ENCODE data around the gene INO80E. TPM values are rescaled to one million over a fixed set of nuclear protein-coding genes. Genes with fewer than 3 reads are reported as not detected.

The INO80E gene
- total RNA-seq, 1 donor from 2014 or later, result 119 TPM

DNA sequence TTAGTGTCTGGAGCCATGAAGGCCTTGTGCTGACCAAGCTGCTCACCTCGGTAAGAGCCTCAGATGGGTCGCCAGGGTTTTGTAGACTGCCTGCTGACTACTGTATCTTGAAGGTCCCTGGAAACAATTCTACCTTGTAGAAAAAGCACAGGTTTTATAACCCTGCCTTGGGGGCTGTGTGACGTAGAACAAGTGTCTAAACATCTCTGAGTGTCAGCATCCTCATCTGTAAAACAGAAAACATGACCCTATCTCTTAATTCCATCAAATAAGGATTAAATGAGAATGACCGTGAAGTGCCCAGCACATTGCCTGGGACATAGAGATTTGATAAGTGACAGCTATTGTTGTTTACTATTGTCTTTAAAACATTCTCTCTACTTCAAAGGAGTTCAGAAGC lies 27.8 kb upstream of the INO80E start:
- H3K36me3 Mint-ChIP-seq (ENCODE audit: low read depth), result peaks cover 34% of the 10 kb centered on the region
- no peak overlapping the region for H3K4me3 Mint-ChIP-seq (ENCODE audit: low read depth)
- peaks cover 6% of the 10 kb centered on the region for H3K4me1 Mint-ChIP-seq (ENCODE audit: low read depth)
- DNase-seq (ENCODE audit: low spot score), result no peak
- no peaks in the 10 kb centered on the region for H3K27me3 Mint-ChIP-seq (ENCODE audit: low read depth)
- H3K27ac Mint-ChIP-seq, result no peak overlapping the region
- H3K9me3 Mint-ChIP-seq, result peaks cover 3% of the 10 kb centered on the region
- intact Hi-C loops (cut with micrococcal nuclease), result no loop called here

DNA sequence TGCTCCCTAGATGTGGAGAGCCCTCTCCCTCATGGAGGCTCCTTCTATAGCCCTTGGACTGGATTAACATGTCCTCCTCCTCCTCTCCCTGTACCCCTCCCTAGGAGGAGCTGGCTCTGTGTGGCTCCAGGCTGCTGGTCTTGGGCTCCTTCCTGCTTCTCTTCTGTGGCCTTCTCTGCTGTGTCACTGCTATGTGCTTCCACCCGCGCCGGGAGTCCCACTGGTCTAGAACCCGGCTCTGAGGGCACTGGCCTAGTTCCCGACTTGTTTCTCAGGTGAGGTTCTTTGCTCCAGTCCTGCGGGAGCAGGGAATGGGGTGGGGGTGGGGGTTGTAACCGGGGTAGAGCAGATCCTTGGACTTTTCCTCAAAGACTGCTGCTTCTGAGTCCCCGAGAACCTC lies 24.7 kb upstream of the INO80E start:
- intact Hi-C loops (cut with micrococcal nuclease), result no loop called here
- peaks cover 34% of the 10 kb centered on the region for H3K36me3 Mint-ChIP-seq (ENCODE audit: low read depth)
- no peak for DNase-seq (ENCODE audit: low spot score)
- H3K27me3 Mint-ChIP-seq (ENCODE audit: low read depth), result no peaks in the 10 kb centered on the region
- no peak overlapping the region for H3K27ac Mint-ChIP-seq
- H3K4me3 Mint-ChIP-seq (ENCODE audit: low read depth), result no peak overlapping the region
- peaks cover 5% of the 10 kb centered on the region for H3K9me3 Mint-ChIP-seq
- peaks cover 21% of the 10 kb centered on the region for H3K4me1 Mint-ChIP-seq (ENCODE audit: low read depth)

DNA sequence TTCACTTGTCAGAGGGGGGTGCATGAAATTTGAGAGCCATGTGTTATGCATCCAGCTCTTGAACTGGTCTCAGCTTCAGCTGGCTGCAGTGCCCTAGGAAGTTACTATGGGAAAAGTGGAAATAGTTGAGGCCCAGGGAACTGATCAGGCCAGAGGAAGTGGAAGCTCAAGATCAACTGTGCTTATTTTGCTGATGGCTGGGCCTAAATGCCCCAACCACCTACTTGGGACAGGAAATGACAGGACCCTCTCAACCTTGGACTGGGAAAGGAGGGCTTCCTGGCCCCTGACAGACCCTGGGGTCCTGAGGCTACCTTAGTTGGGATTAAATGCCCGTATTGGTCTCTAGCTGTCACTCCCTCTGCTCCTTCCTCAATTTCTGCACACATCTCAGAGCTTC lies 23.5 kb upstream of the INO80E start:
- no peak overlapping the region for H3K27ac Mint-ChIP-seq
- H3K27me3 Mint-ChIP-seq (ENCODE audit: low read depth), result no peaks in the 10 kb centered on the region
- DNase-seq (ENCODE audit: low spot score), result no peak

DNA sequence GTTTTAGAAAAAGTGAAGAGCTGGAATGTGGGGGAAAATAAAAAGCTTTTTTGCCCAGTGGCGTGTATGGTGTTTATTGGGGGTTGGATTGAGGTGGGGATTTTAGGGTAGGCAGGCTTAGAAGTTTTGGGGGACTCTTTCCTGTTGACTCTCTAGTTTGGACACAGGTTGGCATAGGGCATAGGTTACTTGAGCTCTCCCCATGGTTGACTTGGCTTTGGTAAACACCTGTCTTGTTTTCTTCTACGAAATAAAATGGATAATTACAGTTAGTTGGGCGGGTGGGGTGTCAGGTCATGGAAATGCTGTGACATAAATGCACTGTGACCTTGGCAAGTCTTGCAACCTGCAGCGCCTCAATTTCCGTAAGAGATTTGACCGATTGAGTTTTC lies 23.1 kb upstream of the INO80E start:
- Mint-ChIP-seq H3K9me3 (peaks cover 5% of the 10 kb centered on the region), H3K4me3 (ENCODE audit: low read depth) (no peak overlapping the region), H3K4me1 (ENCODE audit: low read depth) (peaks cover 30% of the 10 kb centered on the region), H3K36me3 (ENCODE audit: low read depth) (peaks cover 40% of the 10 kb centered on the region), H3K27me3 (ENCODE audit: low read depth) (no peaks in the 10 kb centered on the region), H3K27ac (peak overlapping the region; percentile 40)
- DNase-seq (ENCODE audit: low spot score), result no peak
- intact Hi-C loops (cut with micrococcal nuclease), result no loop called here

More for the DNA sequence above, 23.5 kb upstream of the INO80E start:
- Mint-ChIP-seq H3K4me1 (ENCODE audit: low read depth) (peaks cover 30% of the 10 kb centered on the region), H3K4me3 (ENCODE audit: low read depth) (no peak overlapping the region), H3K36me3 (ENCODE audit: low read depth) (peaks cover 37% of the 10 kb centered on the region), H3K9me3 (peaks cover 5% of the 10 kb centered on the region)
- intact Hi-C loops (cut with micrococcal nuclease), result no loop called here

DNA sequence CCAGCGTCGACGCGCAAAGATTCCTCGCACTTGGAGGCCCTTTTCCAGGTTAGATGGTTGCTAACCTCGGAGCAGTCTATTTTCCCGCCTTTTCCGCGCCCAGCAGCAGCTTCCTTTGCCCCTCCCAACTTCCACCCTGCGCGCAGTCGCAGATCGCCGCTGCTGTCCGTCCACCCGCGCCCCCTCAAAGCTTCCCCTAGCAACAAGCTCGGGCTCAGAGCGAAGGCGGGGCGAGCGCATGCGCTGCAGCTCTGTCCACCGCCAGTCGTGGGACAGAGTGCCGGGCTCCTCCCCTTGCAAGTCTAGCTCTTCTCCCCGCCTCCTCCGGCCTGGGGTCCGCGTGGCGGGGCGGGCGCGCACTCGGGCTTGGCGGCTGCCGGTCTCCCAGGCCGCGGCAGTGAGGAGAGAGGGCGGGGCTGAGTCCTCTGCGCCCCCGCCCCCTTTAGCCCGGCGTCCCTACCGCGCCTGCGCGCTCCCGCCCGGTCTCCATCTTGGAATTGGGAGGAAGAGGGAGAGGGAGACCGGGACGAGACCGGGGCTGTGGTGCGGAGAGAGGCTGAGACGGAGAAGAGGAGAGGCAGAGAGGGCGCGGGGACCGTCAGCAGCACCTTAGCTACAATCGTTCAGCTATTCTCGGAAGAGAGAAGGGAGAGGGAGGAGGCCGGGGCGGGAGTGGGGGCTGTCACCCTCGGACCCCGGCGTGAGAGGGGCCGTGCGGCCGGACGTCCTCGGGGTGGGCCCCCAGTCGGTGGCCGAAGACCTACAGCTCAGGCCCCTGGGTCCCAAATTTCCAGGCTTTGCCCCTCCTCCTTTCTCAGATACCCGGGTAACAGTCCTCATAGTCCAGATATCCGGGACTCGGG lies 22.4 kb upstream of the INO80E start, which contains the start of gene TAOK2:
Gene TAOK2 (plus strand): TSS at position 485 of the 863 bp plus-strand sequence. CDS start 3,905 bp downstream, outside the sequence.
- intact Hi-C loops (cut with micrococcal nuclease), result no loop called here
- Mint-ChIP-seq H3K36me3 (ENCODE audit: low read depth) (peaks cover 41% of the 10 kb centered on the region), H3K27me3 (ENCODE audit: low read depth) (no peaks in the 10 kb centered on the region)

DNA sequence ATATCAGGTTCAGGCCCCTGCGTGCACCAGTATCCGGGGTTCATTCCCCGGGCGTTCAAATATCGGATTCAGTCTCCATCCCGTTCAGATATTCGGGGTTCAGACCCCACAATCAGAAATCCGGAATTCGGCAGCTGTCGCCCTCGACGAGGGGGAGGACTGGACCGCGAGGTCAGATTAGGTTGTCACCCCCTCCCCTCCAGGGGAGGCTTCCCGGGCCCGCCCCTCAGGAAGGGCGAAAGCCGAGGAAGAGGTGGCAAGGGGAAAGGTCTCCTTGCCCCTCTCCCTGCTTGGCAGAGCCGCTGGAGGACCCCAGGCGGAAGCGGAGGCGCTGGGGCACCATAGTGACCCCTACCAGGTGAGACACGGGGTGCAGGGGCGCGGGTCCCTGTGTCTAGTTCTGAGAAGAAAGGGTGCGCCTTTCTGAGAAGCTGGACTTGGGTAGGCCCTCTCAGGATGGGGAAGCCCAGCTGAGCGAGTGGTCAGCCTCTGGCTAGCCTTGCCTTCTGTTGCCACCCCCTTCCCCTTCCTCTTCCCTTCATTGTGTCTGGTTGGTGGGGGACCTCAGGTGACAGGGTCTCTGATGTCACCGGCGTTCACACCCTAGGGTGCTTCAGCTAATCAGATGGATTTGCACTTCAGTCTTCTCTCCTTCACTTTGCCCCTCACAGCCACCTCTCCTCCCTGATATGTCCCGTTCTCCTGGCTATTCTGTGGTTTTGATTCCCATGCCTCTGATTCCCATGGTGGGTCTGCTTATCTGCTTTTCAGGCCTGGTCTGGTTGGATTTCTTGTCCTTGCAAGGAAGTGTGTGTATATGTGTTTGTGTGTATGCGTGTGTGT lies 21.5 kb upstream of the INO80E start:
- H3K27ac Mint-ChIP-seq, result peak overlapping the region; percentile 73
- peak overlapping the region; percentile 93 for H3K4me3 Mint-ChIP-seq (ENCODE audit: low read depth)
- H3K9me3 Mint-ChIP-seq, result peaks cover 5% of the 10 kb centered on the region
- H3K4me1 Mint-ChIP-seq (ENCODE audit: low read depth), result peaks cover 32% of the 10 kb centered on the region
- intact Hi-C loops (cut with micrococcal nuclease), result no loop called here
- peaks cover 45% of the 10 kb centered on the region for H3K36me3 Mint-ChIP-seq (ENCODE audit: low read depth)
- H3K27me3 Mint-ChIP-seq (ENCODE audit: low read depth), result no peaks in the 10 kb centered on the region
- DNase-seq (ENCODE audit: low spot score), result no peak

More for the DNA sequence above, 22.4 kb upstream of the INO80E start, which contains the start of gene TAOK2:
- H3K9me3 Mint-ChIP-seq, result peaks cover 5% of the 10 kb centered on the region
- peaks cover 32% of the 10 kb centered on the region for H3K4me1 Mint-ChIP-seq (ENCODE audit: low read depth)
- H3K27ac Mint-ChIP-seq, result peak within 1 kb of the TSS; percentile 87
- peak within 1 kb of the TSS; percentile 93 for H3K4me3 Mint-ChIP-seq (ENCODE audit: low read depth)
- DNase-seq (ENCODE audit: low spot score), result peak; percentile 98

DNA sequence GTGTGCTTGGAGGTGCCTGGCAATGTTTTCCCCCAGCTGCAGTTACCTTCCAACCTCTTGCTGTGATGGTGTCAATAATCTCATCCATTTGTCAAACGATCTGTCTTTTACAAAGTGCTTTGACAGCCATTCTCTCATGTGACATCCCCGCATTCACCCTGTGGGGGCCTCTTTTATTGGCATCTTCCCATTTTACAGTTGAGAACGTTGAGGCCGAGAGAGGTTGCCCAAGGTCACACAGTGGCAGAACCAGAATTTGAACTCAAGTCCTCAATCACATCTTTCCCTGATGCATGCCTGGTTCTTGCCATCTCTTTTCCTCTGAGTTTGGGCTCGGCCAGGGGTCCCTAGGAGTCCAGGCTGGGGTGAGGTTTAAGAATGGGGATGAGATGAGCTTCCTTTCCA lies 20.9 kb upstream of the INO80E start:
- peak overlapping the region; percentile 93 for H3K4me3 Mint-ChIP-seq (ENCODE audit: low read depth)
- peak overlapping the region; percentile 73 for H3K27ac Mint-ChIP-seq
- intact Hi-C loops (cut with micrococcal nuclease), result no loop called here
- peaks cover 5% of the 10 kb centered on the region for H3K9me3 Mint-ChIP-seq
- no peak for DNase-seq (ENCODE audit: low spot score)
- H3K4me1 Mint-ChIP-seq (ENCODE audit: low read depth), result peaks cover 32% of the 10 kb centered on the region
- H3K36me3 Mint-ChIP-seq (ENCODE audit: low read depth), result peaks cover 47% of the 10 kb centered on the region
- no peaks in the 10 kb centered on the region for H3K27me3 Mint-ChIP-seq (ENCODE audit: low read depth)

DNA sequence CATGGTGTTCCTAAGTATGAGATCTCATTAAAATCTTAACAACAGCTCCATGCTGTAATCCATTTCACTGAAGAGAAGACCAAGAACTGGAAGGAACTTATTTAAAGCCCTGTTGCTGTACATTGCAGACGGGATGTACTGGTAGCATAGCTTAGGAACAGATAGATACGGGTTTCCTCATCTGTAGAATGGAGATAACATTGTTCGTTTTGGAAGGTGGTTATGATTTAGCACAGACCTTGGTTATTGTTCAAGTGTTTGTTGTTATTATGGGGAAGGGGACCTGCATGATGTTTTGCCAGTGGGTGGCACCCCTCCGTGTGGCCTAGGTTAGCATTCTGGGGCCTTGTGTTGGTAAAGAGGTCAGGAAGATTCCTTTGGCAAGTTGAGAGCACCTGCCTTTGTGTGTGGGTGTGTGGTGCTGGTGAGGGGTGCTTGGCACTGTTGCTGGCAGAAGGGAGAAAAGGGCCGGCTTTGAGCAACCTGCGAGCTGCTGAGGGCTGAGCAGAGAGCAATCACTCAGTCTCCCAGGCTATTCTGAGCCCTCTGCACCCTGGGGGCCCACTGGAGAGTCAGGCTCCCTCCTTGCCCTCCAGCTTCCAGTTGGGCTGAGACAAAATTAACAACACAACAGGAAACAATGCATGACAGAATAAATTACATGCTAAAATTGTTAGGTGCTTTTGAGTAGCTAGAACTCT lies 20.1 kb upstream of the INO80E start:
- DNase-seq (ENCODE audit: low spot score), result no peak
- H3K27me3 Mint-ChIP-seq (ENCODE audit: low read depth), result no peaks in the 10 kb centered on the region
- peaks cover 5% of the 10 kb centered on the region for H3K9me3 Mint-ChIP-seq
- H3K27ac Mint-ChIP-seq, result peak overlapping the region; percentile 62
- H3K4me3 Mint-ChIP-seq (ENCODE audit: low read depth), result peak overlapping the region; percentile 93
- peaks cover 32% of the 10 kb centered on the region for H3K4me1 Mint-ChIP-seq (ENCODE audit: low read depth)
- intact Hi-C loops (cut with micrococcal nuclease), result no loop called here
- H3K36me3 Mint-ChIP-seq (ENCODE audit: low read depth), result peaks cover 53% of the 10 kb centered on the region

DNA sequence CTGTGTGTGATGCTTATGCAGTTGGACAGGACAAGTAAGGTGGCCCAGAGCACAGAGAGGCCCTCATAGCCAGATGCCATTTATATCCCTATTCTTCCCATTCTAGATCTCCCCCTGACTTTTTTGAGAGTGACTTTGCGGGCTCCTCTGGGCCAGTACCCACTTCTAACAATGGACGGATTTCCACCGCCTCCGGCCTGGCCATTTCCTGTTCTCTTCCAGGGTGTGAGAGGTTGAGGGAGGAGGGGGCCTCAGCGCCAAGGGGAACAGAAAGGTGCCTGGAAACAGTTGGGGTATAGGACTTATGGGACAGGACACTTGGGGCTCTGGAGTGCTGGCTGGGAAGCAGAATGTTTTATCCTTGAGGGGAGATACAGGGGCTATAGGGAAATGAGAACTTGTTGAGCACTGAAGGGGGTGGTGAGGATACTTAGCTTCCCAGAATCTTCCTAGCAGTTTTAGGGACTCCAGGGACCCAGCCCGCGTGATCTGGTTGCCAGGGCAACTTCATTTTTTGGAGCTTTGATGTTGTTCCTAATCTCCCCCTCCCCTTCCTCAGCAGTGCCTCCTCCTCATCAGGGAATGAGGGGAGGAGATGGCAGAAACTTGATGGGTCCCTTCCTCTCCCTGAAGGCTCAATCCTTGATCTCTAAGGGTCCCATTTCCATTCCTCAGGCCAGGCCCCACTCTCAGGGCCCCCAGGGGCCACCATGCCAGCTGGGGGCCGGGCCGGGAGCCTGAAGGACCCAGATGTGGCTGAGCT lies 18.8 kb upstream of the INO80E start:
- H3K27me3 Mint-ChIP-seq (ENCODE audit: low read depth), result no peaks in the 10 kb centered on the region
- intact Hi-C loops (cut with micrococcal nuclease), result no loop called here

DNA sequence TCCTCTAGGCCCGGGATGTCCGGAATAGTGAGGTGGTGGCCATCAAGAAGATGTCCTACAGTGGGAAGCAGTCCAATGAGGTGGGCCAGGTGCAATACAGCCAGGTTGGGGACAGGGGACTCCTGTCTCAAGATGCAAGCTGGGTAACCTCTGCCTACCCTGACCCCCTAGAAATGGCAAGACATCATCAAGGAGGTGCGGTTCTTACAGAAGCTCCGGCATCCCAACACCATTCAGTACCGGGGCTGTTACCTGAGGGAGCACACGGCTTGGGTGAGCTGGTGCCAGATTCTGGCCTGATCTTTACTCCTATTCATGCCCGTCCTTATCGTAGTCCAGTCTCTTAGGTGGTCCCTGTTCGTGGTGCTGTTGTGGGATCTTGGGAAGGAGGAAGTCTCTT lies 18.0 kb upstream of the INO80E start:
- H3K4me1 Mint-ChIP-seq (ENCODE audit: low read depth), result peaks cover 31% of the 10 kb centered on the region
- H3K9me3 Mint-ChIP-seq, result peaks cover 3% of the 10 kb centered on the region
- no peak overlapping the region for H3K27ac Mint-ChIP-seq
- intact Hi-C loops (cut with micrococcal nuclease), result no loop called here
- peaks cover 55% of the 10 kb centered on the region for H3K36me3 Mint-ChIP-seq (ENCODE audit: low read depth)
- no peaks in the 10 kb centered on the region for H3K27me3 Mint-ChIP-seq (ENCODE audit: low read depth)
- no peak overlapping the region for H3K4me3 Mint-ChIP-seq (ENCODE audit: low read depth)
- no peak for DNase-seq (ENCODE audit: low spot score)

More for the DNA sequence above, 18.8 kb upstream of the INO80E start:
- peaks cover 55% of the 10 kb centered on the region for H3K36me3 Mint-ChIP-seq (ENCODE audit: low read depth)
- DNase-seq (ENCODE audit: low spot score), result no peak
- H3K4me1 Mint-ChIP-seq (ENCODE audit: low read depth), result peaks cover 32% of the 10 kb centered on the region
- no peak overlapping the region for H3K4me3 Mint-ChIP-seq (ENCODE audit: low read depth)
- peaks cover 5% of the 10 kb centered on the region for H3K9me3 Mint-ChIP-seq
- peak overlapping the region; percentile 34 for H3K27ac Mint-ChIP-seq

DNA sequence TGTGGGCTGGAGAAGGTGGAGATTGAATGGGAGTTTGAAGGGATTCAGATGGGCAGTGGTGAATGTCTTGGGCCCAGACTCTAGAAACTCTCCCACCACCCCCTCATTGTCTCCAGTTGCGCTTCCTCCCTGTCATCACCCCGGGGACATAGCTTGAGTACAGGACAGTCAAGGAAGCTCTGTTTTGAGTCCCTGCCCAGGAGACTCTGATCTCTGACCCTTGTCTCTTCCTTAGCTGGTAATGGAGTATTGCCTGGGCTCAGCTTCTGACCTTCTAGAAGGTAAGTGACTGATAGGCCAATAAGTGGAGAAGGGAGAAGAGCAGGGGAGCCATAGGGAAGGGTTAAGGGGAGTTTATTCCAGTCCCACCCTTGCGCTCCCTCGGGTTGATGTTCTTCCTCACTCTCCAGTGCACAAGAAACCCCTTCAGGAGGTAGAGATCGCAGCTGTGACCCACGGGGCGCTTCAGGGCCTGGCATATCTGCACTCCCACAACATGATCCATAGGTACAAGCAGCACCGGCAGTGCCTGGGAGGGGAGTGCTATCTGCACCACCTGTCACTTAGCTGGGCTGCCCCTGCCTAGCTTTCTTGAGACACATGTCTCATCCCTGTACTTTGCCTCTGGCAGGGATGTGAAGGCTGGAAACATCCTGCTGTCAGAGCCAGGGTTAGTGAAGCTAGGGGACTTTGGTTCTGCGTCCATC lies 17.3 kb upstream of the INO80E start:
- no peak overlapping the region for H3K4me3 Mint-ChIP-seq (ENCODE audit: low read depth)
- intact Hi-C loops (cut with micrococcal nuclease), result no loop called here
- no peaks in the 10 kb centered on the region for H3K9me3 Mint-ChIP-seq
- H3K4me1 Mint-ChIP-seq (ENCODE audit: low read depth), result peaks cover 27% of the 10 kb centered on the region
- H3K27me3 Mint-ChIP-seq (ENCODE audit: low read depth), result no peaks in the 10 kb centered on the region
- no peak for DNase-seq (ENCODE audit: low spot score)
- peaks cover 58% of the 10 kb centered on the region for H3K36me3 Mint-ChIP-seq (ENCODE audit: low read depth)
- H3K27ac Mint-ChIP-seq, result no peak overlapping the region
